Activated CD4-positive, alpha-beta memory T cell treated with anti-CD3 and anti-CD28 coated beads, Interleukin-2, amount 10 ng/mL, durations not matched to agents 7 days and 5 days (primary cell): ENCODE data around the gene DNMBP. TPM values are rescaled to one million over a fixed set of nuclear protein-coding genes. Genes with fewer than 3 reads are reported as not detected.
"Not testable (repeated sequence)": the region's sequence is repeated elsewhere in the genome, so short reads cannot be mapped to it uniquely, and the experiment has no call there.

ENCODE experiments used
- CTCF ChIA-PET: fragments of 350-600 bp; sonication (Branson Sonifier 250); formaldehyde crosslinking; loops from one replicate; lab custom pipeline; 2021; ENCODE audit warnings: antibody characterized with exemption, inconsistent platforms; lab: Charles Lee
- POLR2A ChIA-PET: fragments of 350-600 bp; sonication (Branson Sonifier 250); formaldehyde crosslinking; loops from one replicate; lab custom pipeline; 2021; ENCODE audit warnings: antibody characterized with exemption; lab: Charles Lee
- DNase-seq: peaks from one replicate; pipeline ENCODE4 v3.0.0-alpha.2; 2020
- H3K27ac Mint-ChIP-seq: one replicate; pipeline ENCODE4 v1.8.0; 2021; ENCODE audit warnings: mild to moderate bottlenecking, mixed read lengths
- H3K27me3 Mint-ChIP-seq: one replicate; pipeline ENCODE4 v1.8.0; 2021; ENCODE audit warnings: mixed read lengths
- H3K36me3 Mint-ChIP-seq: one replicate; pipeline ENCODE4 v1.8.0; 2021; ENCODE audit warnings: low read depth, mixed read lengths
- H3K4me1 Mint-ChIP-seq: one replicate; pipeline ENCODE4 v1.8.0; 2021; ENCODE audit warnings: mixed read lengths
- H3K4me3 Mint-ChIP-seq: one replicate; pipeline ENCODE4 v1.8.0; 2021; ENCODE audit warnings: mild to moderate bottlenecking, mixed read lengths
- H3K9me3 Mint-ChIP-seq: one replicate; pipeline ENCODE4 v1.8.0; 2021; ENCODE audit warnings: mixed read lengths
- total RNA-seq, 2 experiments: library from RNA; stranded (reverse); gene quantifications; one replicate each; pipeline ENCODE4 v1.2.3, GENCODE V29; 2021

The DNMBP gene
- total RNA-seq, 2 experiments from 2014 or later, result 4.8 to 5.1 TPM

- DNase-seq, result no peak
- Mint-ChIP-seq H3K9me3 (no peaks in the 10 kb centered on the region), H3K27me3 (no peaks in the 10 kb centered on the region), H3K4me3 (no peak overlapping the region), H3K4me1 (peaks cover 7% of the 10 kb centered on the region), H3K27ac (no peak overlapping the region), H3K36me3 (peaks cover 3% of the 10 kb centered on the region)
- CTCF ChIA-PET, result no interaction called here
- POLR2A ChIA-PET, result no interaction called here
Measured at GRCh38 chr10:99912041-99912440, 97.7 kb downstream of the DNMBP start.

GRCh38 chr10:99908512-99908911 lies 101.2 kb downstream of the DNMBP start:
- H3K4me1 Mint-ChIP-seq, result peaks cover 7% of the 10 kb centered on the region
- H3K9me3 Mint-ChIP-seq, result no peaks in the 10 kb centered on the region
- peaks cover 3% of the 10 kb centered on the region for H3K36me3 Mint-ChIP-seq
- no peak overlapping the region for H3K4me3 Mint-ChIP-seq
- DNase-seq, result no peak
- no peak overlapping the region for H3K27ac Mint-ChIP-seq
- ChIA-PET CTCF (no interaction called here), POLR2A (no interaction called here)
- no peaks in the 10 kb centered on the region for H3K27me3 Mint-ChIP-seq

- ChIA-PET POLR2A (no interaction called here), CTCF (no interaction called here)
- H3K27me3 Mint-ChIP-seq, result no peaks in the 10 kb centered on the region
- H3K36me3 Mint-ChIP-seq, result peaks cover 3% of the 10 kb centered on the region
- no peak overlapping the region for H3K4me3 Mint-ChIP-seq
- DNase-seq, result no peak
- H3K9me3 Mint-ChIP-seq, result no peaks in the 10 kb centered on the region
- H3K27ac Mint-ChIP-seq, result no peak overlapping the region
- peaks cover 7% of the 10 kb centered on the region for H3K4me1 Mint-ChIP-seq
Measured at GRCh38 chr10:99906470-99906869, 103.3 kb downstream of the DNMBP start.

DNA sequence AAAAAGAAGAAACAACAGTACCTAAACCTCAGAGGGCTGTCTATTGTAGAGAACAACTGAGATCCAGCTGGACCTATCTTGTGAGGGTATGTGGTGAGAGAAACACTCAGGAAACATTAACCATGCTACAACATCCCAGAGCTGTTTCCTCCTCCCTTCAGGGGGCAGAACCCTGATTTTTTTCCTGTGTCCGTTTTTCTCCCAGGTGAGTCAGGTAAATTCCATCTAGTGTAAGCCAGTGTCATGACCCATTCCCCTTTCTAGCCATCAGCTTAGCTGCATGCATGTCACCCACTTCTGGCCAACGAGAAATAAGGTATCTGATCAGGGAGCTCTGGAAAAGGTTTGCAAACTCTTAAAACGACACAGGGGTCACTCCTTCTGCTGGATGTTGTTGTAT lies 103.8 kb downstream of the DNMBP start:
- Mint-ChIP-seq H3K27me3 (no peaks in the 10 kb centered on the region), H3K27ac (no peak overlapping the region), H3K4me1 (peaks cover 7% of the 10 kb centered on the region), H3K4me3 (no peak overlapping the region), H3K9me3 (no peaks in the 10 kb centered on the region), H3K36me3 (peaks cover 3% of the 10 kb centered on the region)
- POLR2A ChIA-PET, result no interaction called here
- CTCF ChIA-PET, result interaction anchor here (0.8 kb wide), 1 partner anchor 60 kb away, joined by 3 read pairs; no protein-coding TSS in a partner anchor
- no peak for DNase-seq

DNA sequence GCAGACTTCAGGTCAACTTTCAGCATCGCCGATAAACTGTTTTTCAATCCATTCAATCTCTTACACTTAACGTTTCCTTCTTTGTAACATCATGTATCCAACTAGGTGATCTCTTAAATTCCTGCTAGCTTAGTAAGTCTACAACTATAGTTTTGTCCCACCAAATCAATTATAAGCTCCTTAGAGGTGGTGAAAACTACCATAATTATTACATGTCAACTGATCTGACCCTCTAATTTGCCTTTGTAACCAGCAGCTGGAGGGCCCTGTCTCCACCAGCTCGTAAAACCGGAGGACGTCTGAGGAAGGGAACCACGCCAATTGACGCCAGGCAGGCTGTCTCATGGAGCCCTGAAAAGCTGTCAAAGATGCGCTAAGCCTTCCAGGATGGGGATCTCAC lies 113.9 kb downstream of the DNMBP start:
- no peaks in the 10 kb centered on the region for H3K9me3 Mint-ChIP-seq
- H3K36me3 Mint-ChIP-seq, result peaks cover 10% of the 10 kb centered on the region
- H3K27me3 Mint-ChIP-seq, result no peaks in the 10 kb centered on the region
- no peaks in the 10 kb centered on the region for H3K4me1 Mint-ChIP-seq
- no peak overlapping the region for H3K27ac Mint-ChIP-seq
- no peak for DNase-seq
- POLR2A ChIA-PET, result no interaction called here
- no peak overlapping the region for H3K4me3 Mint-ChIP-seq
- CTCF ChIA-PET, result no interaction called here

- H3K4me1 Mint-ChIP-seq, DNase-seq, H3K4me3 Mint-ChIP-seq, H3K9me3 Mint-ChIP-seq, H3K27me3 Mint-ChIP-seq, POLR2A ChIA-PET, H3K27ac Mint-ChIP-seq, CTCF ChIA-PET: not testable (repeated sequence)
- H3K36me3 Mint-ChIP-seq, result peaks cover 10% of the 10 kb centered on the region
Measured at GRCh38 chr10:99895066-99895465, 114.7 kb downstream of the DNMBP start.

DNA sequence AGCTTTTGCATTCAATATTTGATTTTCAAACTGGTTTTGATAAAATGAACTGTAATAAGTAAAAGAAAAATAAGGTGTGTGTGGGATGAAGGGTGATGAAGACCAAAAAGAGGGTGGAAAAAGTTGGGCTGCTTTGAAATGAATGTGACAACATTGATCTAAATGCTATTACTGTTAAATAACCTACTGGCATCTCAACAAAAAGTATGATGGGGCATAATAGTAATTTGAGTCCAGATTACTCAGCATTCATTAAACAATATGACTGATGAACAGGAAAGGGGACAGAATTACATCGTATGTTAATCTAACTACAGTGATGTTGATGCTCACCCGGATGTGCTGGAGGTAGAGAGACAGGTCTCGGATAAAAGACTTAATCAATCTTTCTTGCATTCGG lies 115.1 kb downstream of the DNMBP start:
- ChIA-PET POLR2A (no interaction called here), CTCF (no interaction called here)
- H3K36me3 Mint-ChIP-seq, result peaks cover 10% of the 10 kb centered on the region
- H3K4me3 Mint-ChIP-seq, result no peak overlapping the region
- DNase-seq, result no peak
- no peaks in the 10 kb centered on the region for H3K4me1 Mint-ChIP-seq
- H3K9me3 Mint-ChIP-seq, result no peaks in the 10 kb centered on the region
- H3K27ac Mint-ChIP-seq, result no peak overlapping the region
- no peaks in the 10 kb centered on the region for H3K27me3 Mint-ChIP-seq

GRCh38 chr10:99888622-99889021 lies 121.1 kb downstream of the DNMBP start:
- Mint-ChIP-seq H3K36me3 (peaks cover 7% of the 10 kb centered on the region), H3K4me3 (no peak overlapping the region), H3K27me3 (no peaks in the 10 kb centered on the region), H3K27ac (no peak overlapping the region), H3K4me1 (no peaks in the 10 kb centered on the region), H3K9me3 (no peaks in the 10 kb centered on the region)
- ChIA-PET POLR2A (interaction anchor here (0.8 kb wide), 1 partner anchor 11 kb away, joined by 3 read pairs; no protein-coding TSS in a partner anchor), CTCF (interaction anchor here (0.7 kb wide), 1 partner anchor 35 kb away, joined by 3 read pairs; no protein-coding TSS in a partner anchor)
- no peak for DNase-seq

GRCh38 chr10:99883523-99883922 lies 126.2 kb downstream of the DNMBP start:
- POLR2A ChIA-PET, result interaction anchor here (0.6 kb wide), 1 partner anchor 1262 kb away, joined by 3 read pairs; no protein-coding TSS in a partner anchor
- peaks cover 4% of the 10 kb centered on the region for H3K4me1 Mint-ChIP-seq
- CTCF ChIA-PET, result interaction anchor here (0.6 kb wide), 1 partner anchor 224 kb away, joined by 3 read pairs; no protein-coding TSS in a partner anchor

GRCh38 chr10:99881371-99881770 lies 128.4 kb downstream of the DNMBP start:
- H3K4me3 Mint-ChIP-seq, result no peak overlapping the region
- no peaks in the 10 kb centered on the region for H3K27me3 Mint-ChIP-seq
- H3K4me1 Mint-ChIP-seq, result peaks cover 5% of the 10 kb centered on the region
- ChIA-PET CTCF (interaction anchor here (0.9 kb wide), 1 partner anchor 36 kb away, joined by 4 read pairs; no protein-coding TSS in a partner anchor), POLR2A (no interaction called here)
- H3K27ac Mint-ChIP-seq, result no peak overlapping the region
- peaks cover 13% of the 10 kb centered on the region for H3K36me3 Mint-ChIP-seq
- no peaks in the 10 kb centered on the region for H3K9me3 Mint-ChIP-seq
- DNase-seq, result no peak

More at GRCh38 chr10:99883523-99883922, 126.2 kb downstream of the DNMBP start:
- no peak overlapping the region for H3K27ac Mint-ChIP-seq
- DNase-seq, result no peak
- no peaks in the 10 kb centered on the region for H3K9me3 Mint-ChIP-seq
- H3K4me3 Mint-ChIP-seq, result no peak overlapping the region
- no peaks in the 10 kb centered on the region for H3K27me3 Mint-ChIP-seq
- peaks cover 17% of the 10 kb centered on the region for H3K36me3 Mint-ChIP-seq

DNA sequence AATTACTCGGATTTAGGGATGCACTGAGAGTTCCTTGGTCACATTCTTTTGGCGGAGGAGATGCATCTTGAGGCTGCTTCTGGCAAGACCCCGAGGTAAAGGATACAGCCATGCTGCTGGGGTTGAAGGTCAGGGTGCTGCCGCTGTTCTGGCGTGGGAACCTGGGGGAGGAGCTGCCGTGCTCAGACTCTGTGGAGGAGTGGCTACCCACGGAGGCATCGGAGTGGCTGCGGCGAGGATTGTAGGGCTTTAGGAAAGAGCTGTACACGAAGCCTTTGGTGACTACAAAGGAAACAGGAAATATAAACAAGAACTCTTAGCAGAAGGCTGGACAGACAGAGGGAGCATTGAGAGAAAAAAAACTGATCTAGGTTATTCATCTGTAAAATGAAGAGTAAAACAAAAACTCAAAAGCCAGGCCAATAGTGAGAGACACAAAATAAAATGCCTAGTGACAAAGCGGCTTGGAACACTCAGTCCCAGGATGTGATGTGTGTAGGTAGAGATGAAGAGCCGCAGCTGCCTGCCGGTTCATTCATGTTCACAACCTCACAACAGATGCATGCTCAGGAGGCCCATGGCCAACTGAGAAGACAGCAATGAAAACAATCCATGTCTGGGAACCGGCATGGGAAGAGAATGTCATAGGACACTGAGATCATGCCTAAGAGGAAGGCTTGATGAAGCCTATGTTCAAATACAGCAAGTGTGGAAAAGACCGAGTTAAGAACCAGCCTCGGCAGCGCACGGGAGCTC lies 129.5 kb downstream of the DNMBP start:
- POLR2A ChIA-PET, result no interaction called here

GRCh38 chr10:99875473-99875872 lies 134.3 kb downstream of the DNMBP start:
- DNase-seq, result no peak
- POLR2A ChIA-PET, result no interaction called here
- H3K27ac Mint-ChIP-seq, result no peak overlapping the region
- peaks cover 34% of the 10 kb centered on the region for H3K27me3 Mint-ChIP-seq
- H3K36me3 Mint-ChIP-seq, result peaks cover 12% of the 10 kb centered on the region
- CTCF ChIA-PET, result no interaction called here
- H3K4me1 Mint-ChIP-seq, result peaks cover 13% of the 10 kb centered on the region
- no peaks in the 10 kb centered on the region for H3K9me3 Mint-ChIP-seq
- H3K4me3 Mint-ChIP-seq, result no peak overlapping the region

More for the DNA sequence above, 129.5 kb downstream of the DNMBP start:
- CTCF ChIA-PET, result interaction anchor here (0.9 kb wide), 1 partner anchor 34 kb away, joined by 4 read pairs; no protein-coding TSS in a partner anchor
- DNase-seq, result no peak
- Mint-ChIP-seq H3K27ac (no peak overlapping the region), H3K27me3 (peaks cover 2% of the 10 kb centered on the region), H3K9me3 (no peaks in the 10 kb centered on the region), H3K4me3 (no peak overlapping the region), H3K4me1 (peaks cover 5% of the 10 kb centered on the region), H3K36me3 (peaks cover 20% of the 10 kb centered on the region)

GRCh38 chr10:99874341-99875085 lies 135.2 kb downstream of the DNMBP start:
- DNase-seq, result no peak
- Mint-ChIP-seq H3K36me3 (peaks cover 7% of the 10 kb centered on the region), H3K27me3 (peaks cover 43% of the 10 kb centered on the region), H3K4me3 (no peak overlapping the region), H3K4me1 (peaks cover 22% of the 10 kb centered on the region), H3K27ac (no peak overlapping the region), H3K9me3 (no peaks in the 10 kb centered on the region)
- CTCF ChIA-PET, result interaction anchor here (0.7 to 1.2 kb wide), 2 partner anchors 22 to 29 kb away, joined by 3 to 4 read pairs; no protein-coding TSS in a partner anchor
- POLR2A ChIA-PET, result no interaction called here
